Stimulated activated CD4-positive, alpha-beta T cell treated with anti-CD3 and anti-CD28 coated beads, Interleukin-12 subunit alpha, Interleukin-12 subunit beta, amount 100 ng/mL, for 4 hours (primary cell): Measurements from ENCODE around the gene HYAL4.
"Not testable (repeated sequence)": the region's sequence is repeated elsewhere in the genome, so short reads cannot be mapped to it uniquely, and the experiment has no call there.

ENCODE experiments used
- DNase-seq: peaks from one replicate; pipeline ENCODE4 v3.0.0-alpha.2; 2020

HYAL4 gene, protein sequence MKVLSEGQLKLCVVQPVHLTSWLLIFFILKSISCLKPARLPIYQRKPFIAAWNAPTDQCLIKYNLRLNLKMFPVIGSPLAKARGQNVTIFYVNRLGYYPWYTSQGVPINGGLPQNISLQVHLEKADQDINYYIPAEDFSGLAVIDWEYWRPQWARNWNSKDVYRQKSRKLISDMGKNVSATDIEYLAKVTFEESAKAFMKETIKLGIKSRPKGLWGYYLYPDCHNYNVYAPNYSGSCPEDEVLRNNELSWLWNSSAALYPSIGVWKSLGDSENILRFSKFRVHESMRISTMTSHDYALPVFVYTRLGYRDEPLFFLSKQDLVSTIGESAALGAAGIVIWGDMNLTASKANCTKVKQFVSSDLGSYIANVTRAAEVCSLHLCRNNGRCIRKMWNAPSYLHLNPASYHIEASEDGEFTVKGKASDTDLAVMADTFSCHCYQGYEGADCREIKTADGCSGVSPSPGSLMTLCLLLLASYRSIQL

DNA sequence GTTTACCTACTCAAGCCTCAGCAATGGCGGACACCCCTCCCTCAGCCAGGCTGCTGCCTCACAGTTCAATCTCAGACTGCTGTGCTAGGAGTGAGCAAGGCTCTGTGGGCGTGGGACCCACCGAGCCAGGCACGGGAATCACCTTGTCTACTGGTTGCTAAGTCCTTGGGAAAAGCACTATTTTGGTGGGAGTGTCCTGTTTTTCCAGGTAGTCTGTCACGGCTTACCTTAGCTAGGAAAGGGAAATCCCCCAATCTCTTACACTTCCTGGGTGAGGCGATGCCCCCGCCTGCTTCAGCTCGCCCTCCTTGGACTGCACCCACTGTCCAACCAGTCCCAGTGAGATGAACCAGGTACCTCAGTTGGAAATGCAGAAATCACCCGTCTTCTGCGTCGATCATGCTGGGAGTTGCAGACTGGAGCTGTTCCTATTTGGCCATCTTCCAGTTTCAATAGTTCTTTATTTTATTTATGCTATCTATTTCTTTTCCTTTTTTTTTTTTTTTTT lies at the start of gene HYAL4:
HYAL4 (plus strand) TSS at position 458 of the 508 bp plus-strand sequence. CDS start 23,105 bp downstream, outside the sequence.
- DNase-seq: no peak

DNA sequence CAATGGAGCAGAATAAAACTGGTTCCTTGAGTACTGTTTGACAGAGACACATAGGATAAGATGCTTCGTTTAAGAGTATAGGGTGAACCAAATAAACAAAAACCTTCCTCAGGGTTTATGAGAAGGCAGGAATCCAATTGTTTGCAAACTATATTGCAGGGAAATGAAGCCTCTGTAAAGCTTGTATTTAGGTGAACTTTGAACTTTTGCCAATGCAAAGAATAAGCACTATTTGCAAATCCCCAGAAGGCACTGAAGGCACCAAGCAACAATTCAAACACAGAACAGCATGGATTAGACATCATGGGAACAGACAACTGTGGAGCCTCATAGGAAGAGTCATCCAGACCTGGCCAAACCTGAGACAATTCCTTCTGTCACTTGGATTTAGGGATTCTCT lies 49.1 kb upstream of the HYAL4 start:
- DNase-seq: no peak

DNA sequence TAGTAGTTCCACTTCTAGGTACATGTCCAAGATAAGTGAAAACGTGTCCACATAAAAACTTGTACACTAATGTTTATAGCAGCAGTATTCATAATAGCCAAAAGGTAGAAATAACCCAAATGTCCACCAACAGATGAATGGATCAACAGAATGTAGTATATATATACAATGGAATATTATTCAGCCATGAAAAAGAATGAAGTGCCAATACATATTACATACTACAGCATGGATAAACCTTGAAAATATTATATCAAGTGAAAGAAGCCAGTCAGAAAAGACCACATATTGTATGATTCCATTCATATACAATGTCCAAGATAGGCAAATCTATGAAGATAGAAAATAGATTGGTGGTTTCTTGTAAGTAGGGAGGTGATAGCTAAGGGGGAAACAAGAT lies 48.4 kb upstream of the HYAL4 start:
- no peak for DNase-seq

DNA sequence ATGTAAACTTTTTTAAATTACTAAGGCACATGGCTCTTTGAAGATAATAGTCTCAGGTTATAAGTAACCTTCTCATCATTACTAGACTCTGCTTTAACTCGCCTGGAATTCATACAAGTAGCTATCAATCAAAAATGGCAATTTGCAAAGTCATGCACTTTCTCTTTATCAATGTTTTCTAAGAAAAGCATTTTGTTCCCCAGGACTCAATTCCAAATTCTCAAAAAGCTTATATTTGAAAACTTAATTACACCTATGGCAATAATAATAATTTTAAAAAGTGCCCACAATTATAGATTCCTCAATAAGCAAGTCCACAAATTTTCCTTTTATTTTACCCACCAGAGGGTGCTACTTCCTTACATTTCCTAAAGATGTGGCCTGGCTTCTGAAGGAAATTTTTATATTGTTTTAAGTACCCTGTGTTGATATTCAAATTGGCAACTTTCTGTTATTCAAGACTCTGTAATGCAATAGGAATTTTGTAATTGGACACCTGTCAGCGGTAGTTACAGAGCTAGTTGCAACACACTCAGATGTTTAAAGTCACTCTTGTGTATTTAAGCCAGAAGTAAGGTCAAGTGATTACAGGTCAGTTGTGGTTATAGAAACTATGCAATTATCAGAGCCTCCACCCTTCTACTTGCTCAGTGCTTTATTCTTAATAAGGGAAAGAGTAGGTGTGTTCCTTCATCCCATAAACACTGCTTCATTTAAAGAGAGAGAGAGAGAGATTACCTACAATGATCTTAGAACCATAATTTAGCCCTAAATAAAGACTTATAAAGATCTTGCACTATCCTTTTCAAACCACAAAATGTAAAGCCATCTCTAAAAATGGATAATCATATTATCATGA lies 47.1 kb upstream of the HYAL4 start:
- no peak for DNase-seq

DNA sequence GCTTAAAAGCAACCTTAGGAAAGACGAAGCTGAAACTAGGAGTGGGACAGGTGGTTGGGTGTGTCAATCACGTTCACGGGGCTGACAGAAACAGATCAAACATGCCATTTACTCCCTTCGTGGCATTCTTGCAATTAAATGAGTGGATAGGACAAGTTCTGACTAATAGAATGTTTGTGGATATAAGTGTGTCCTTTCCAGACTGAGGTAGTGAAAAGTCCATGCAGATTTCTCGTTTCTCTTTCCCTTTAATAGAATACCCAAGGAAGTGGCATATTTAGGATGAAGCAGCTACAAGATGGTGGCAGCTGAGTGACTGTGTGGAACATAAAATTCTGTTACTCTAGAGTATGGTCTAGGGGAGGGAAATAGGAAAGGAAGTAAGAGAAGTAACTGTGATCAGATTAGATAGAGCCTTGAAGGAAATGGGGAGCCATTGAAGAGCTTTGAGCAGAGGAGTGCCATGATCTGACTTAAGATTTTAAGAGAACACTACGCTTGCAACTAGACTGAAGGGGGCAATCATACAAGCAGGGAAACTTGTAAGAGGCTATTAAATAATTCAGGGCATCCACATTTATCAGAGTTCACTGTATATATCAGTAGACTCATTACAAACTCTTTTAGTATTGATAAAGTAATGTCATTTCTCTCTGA lies 46.3 kb upstream of the HYAL4 start:
- DNase-seq: no peak

DNA sequence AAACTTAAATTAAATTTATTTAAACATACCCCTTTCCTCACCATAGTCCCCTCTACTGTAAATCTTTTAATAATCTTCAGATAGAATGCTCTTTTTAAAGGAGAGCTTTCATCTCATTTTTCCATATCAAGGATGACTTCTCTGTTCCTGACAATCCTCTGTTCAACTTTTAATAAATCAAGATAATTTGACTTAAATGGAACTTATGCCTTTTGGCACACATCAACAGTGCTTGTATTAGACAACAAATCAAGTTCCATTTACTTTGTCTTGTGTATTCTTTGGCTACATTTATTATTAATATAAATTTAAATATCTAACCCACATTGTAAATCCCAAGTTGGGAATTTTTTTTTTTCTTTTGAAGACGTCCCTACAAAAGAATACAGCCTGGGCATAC lies 42.7 kb upstream of the HYAL4 start:
- no peak for DNase-seq

DNA sequence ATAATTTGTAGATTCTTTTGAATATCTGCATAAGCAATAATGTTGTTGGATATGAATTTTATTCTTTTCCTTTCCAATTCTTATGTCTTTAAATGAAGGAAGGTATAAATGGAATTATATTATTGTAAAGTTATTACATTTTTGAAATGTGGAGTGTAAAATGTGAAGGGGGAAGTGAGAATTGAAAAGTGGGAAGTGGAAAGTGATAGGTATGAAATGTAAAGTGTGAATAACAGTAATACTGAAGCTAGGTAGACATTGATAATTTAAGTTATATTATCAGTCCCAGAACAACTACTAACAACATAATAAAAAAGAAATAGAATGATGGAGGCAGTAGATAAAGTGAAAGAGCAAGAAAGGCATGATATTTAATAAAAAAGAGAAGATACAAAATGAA lies 39.7 kb upstream of the HYAL4 start:
- DNase-seq: no peak

DNA sequence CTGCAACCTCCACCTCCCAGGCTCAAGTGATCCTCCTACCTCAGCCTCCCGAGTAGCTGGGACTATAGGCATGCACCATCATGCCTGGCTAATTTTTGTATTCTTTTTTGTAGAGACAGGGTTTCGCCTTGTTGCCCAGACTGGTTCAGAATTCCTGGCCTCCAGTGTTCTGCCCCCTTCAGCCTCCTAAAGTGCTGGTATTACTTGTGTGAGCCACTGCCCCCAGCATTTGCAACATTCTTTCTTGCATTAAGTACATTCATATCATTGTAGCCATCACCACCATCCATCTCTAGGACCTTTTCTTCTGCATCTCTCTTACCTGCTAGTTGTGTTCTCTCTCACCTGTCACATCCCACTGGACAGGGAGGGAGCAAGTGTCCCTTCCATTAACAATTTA lies 35.5 kb upstream of the HYAL4 start:
- DNase-seq: no peak

DNA sequence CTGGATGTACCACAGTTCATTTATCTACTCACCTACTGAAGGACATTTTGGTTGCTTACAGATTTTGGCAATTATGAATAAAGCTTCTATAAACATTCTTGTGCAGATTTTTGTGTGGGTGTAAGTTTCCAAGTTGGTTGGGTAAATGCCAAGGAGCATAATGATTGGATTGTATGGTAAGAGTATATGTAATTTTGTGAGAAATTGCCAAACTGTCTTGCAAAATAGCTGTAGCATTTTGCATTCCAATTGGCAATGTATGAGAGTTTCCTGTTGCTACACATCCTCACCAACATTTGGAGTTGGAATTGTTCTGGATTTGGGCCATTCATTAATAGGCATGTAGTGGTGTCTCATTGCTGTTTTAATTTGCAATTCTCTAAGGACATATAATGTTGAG lies 33.9 kb upstream of the HYAL4 start:
- DNase-seq: no peak

DNA sequence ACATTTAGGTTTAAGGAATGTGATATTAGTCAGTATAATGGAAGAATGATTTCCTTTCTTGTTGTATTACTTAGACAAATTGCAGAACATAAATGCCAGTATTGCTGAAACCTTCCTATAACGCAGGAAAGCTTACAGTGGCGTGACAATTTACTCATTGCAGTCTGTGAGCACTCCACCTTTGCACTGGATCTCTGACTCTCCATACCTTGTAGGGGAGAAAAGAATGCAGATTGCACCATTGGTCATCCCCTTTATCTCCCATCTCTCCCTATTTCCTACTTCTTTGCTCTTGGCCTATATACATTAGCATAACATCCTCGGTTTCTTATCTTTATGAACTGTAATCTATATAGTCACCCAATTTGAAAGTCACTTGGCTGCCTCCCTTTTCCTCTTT lies 28.1 kb upstream of the HYAL4 start:
- DNase-seq: no peak

DNA sequence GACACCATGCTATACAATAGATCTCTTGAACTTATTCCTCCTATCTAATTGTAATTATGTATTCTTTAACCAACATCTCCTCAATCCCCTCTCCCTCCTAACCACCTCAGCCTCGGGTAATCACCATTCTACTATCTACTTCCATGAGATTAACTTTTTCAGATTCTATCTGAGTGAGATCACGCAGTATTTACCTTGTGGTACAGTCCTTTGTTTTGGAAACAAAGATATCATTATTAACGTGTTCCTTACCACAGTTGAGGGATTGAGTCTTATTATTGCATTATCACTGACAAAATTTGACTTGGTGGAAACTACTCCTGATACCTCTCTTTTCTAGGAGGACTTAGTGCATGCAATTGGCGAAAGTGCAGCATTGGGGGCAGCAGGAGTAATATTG lies 26.0 kb upstream of the HYAL4 start:
- no peak for DNase-seq

DNA sequence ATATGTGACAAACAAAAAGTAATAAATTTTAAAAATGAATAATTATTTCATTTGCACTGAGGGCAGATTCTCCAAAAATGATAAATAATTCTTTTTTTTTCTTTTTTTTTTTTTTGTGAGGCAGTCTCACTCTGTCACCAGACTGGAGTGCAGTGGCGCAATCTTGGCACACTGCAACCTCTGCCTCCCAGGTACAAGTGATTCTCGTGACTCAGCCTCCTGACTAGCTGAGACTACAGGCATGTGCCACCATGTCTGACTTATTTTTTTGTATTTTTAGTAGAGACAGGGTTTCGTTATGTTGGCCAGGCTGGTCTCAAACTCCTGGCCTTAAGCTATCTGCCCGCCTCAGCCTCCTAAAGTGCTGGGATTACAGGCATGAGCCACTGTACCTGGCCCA lies 25.2 kb upstream of the HYAL4 start:
- DNase-seq: not testable (repeated sequence)

DNA sequence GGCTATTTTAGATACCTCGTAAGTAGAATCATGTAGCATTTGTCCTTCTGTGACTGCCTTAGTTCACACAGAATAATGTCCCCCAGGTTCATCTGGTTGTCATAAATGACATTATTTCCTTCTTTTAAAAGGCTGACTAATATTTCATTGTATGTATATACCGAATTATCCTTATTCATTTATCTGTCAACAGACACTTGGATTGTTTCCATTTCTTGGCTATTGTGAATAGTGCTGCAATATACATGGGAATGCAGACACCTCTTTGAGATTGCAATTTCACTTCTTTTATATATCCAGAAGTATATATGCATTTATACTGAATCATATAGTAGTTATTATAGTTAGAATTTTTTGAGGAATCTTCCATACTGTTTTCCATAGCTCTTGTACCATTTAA lies 24.1 kb upstream of the HYAL4 start:
- DNase-seq: no peak

DNA sequence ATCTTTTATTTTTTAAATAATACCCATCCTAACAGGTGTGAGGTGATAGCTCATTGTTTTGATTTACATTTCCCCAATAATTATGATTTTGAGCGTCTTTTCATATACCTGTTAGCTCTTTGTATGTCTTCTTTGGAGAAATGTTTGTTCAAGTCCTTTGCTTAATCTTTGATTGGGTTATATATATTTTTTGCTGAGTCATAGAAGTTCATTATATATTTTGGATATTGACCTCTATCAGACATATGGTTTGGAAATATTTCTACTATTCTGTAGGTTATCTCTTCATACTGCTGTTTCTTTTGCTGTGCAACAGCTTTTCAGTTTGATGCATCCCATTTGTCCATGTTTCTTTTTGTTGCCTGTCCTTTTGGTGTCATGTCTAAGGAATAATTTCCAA lies 23.6 kb upstream of the HYAL4 start:
- no peak for DNase-seq

DNA sequence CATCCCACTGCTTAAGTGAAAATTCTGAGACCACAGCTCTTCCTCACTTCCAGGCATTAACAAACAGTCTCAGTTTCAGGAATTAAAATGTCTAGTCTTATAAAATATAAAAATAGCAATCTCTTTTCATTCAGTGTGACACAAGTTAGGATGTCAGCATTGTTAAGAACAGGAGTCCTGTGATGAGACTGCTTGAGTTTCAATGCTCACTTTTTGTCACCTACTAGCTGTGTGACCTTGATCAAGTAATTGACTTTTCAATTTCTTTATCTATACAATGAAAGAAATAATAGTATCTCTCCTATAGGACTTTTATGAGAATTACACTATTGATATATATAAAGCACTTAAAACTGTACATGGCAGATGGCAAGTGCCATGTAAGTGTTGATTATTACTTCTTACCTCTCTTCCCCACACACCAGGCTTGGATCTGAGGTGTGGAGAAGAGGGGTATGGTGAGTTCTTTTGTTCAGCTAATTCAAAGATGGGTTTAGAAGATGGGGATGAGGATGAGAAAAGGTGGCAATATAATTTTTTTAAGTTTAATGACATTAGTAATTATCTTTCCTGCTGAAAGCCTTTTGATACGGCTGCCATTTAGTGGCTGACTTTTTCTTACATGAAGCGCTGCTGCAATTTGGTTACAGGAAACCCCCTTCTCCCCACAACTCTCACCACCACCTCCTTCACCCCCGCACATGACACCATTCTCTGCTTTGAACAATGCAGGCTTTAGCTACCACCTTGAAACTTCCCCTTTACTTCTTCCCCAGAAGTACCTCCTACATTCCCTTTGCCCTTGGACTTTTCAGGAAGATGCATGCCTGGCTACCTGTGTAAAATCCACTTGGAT lies 20.8 kb upstream of the HYAL4 start:
- DNase-seq: peak; percentile 20

DNA sequence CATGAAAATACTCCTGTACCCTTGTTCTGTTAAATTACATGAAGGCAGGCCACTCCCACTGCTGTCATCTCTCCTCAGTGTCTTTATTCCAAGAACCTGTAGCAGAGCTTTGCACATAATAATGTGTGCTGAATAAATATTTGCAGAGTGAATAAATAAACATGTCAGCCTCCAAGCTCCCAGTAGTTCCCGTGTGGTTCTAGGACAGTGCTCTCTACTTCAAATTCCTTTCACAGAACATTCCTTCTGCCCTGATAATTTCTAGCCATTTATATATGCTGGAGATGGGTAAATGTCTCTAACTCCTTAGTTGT lies 20.3 kb upstream of the HYAL4 start:
- DNase-seq: no peak

DNA sequence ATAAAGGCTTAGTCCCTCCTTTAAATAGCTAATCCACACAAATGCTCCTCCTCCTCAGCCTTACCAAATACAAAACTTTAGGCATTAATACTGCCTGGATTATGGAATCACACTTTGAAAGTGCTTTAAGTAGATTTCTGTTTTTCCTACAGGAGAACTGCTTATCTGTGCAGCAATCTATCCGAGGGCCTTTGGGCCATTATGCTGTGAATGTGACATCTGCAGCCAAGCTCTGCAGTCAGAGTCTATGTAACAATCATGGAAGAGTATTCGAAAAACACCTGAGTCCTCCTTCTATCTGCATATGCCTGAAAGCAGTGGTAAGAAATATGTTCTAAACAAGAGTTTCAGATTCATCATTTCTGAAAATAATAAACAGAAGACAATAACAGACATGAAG lies 16.2 kb upstream of the HYAL4 start:
- DNase-seq: no peak

DNA sequence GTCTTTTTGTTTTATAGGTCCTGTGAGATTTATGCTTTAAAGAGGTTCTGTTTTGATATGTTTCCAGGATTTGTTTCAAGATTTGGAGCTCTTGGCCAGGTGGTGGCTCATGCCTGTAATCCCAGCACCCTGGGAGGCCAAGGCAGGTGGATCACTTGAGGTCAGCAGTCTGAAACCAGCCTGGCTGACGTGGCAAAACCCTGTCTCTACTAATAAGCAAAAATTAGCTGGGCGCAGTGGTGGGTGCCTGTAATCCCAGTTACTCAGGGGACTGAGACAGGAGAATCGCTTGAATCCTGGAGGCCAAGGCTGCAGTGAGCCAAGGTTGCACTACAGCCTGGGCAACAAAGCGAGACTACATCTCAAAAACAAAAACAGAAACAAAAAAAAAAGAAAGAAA lies 8.3 kb upstream of the HYAL4 start:
- no peak for DNase-seq

DNA sequence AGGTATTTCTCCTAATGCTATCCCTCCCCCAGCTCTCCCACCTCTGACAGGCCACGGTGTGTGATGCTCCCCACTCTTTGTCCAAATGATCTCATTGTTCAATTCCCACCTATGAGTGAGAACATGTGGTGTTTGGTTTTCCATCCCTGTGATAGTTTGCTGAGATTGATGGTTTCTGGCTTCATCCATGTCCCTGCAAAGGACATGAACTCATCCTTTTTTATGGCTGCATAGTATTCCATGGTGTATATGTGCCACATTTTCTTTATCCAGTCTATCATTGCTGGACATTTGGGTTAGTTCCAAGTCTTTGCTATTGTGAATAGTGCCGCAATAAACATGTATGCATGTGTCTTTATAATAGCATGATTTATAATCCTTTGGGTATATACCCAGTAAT lies 5.9 kb upstream of the HYAL4 start:
- not testable (repeated sequence) for DNase-seq

DNA sequence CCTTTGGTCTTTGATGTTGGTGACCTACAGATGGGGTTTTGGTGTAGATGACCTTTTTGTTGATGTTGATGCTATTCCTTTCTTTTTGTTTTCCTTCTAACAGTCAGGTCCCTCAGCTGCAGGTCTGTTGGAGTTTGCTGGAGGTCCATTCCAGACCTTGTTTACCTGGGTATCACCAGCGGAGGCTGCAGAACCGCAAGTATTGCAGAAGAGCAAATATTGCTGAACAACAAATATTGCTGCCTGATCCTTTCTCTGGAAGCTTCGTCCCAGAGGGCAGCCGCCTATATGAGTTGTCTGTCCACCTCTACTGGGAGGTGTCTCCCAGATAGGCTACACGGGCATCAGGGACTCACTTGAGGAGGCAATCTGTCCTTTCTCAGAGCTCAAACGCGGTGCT lies 827 bp upstream of the HYAL4 start:
- not testable (repeated sequence) for DNase-seq

DNA sequence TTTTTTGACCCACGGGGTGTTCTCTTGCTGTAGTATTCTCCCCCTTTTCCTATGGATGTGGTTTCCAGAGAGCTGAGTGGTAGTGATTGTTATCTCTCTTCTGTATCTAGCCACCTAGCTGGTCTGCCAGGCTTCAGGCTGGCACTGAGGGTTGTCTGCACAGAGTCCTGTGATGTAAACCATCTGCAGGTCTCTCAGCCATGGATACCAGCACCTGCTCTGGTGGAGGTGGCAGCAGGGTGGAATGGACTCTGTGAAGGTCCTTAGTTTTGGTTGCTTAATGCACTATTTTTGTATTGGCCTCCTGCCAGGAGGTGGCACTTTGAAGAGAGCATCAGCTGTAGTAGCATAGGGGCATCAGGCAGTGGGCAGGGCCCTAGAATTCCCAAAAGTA lies 851 bp downstream of the HYAL4 start:
- DNase-seq: no peak

DNA sequence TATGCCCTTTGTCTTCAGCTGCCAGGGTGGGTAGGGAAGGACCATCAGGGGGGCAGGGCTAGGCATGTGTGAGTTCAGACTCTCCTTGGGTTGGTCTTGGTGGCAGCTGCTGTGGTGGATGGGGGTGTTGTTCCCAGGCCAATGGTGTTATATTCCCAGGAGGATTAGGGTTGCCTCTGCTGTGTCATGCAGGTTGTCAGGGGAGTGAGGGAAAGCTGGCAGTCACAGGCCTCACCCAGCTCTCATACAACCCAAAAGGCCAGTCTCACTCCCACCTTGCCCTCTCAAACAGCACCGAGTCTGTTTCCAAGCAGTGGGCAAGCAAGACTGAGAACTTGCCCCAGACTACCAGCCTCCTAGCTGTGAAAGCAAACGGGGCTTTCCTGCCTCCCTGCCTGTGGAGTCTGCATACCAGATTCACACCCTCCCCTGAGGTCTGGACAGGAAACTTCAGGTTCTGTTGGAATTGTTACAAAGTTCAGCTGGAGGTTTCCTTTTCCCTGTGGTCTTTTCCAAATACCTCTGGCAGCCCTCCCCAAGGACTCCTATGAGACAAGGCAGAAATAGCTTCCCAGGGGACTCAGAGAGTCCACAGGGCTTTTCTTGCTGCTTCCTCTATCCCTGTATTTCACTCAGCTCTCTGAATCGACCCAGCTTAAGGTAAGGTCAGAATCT lies 1.4 kb downstream of the HYAL4 start:
- no peak for DNase-seq
